HepG2 (cell line): Measurements from ENCODE around the gene CSPG5.

Source experiments
- HDAC1 ChIP-seq: sonication (generic); formaldehyde crosslinking; IDR thresholded peaks from 2 replicates; pipeline ENCODE4 v1.5.1; 2020; ENCODE audit warnings: mild to moderate bottlenecking, missing genetic modification reagents
- JUND ChIP-seq: sonication (generic); formaldehyde crosslinking; IDR thresholded peaks from 2 replicates; pipeline ENCODE4 v1.8.0; 2022; ENCODE audit warnings: mild to moderate bottlenecking, missing genetic modification reagents
- POLR2A ChIP-seq, 2 experiments: IDR thresholded peaks; 2 replicates each; pipeline ENCODE4 v1.6.1; 2011; ENCODE audit warnings: low read depth in 2 of 2, low read length in 2 of 2, mild to moderate bottlenecking in 1 of 2, moderate library complexity in 1 of 2; ENCODE audit not compliant: insufficient read depth in 1 of 2
- PRPF4 ChIP-seq: fragments of 200-400 bp; formaldehyde crosslinking; IDR thresholded peaks from 2 replicates; pipeline ENCODE4 v1.6.1; 2016; ENCODE audit warnings: low read length, low read depth; ENCODE audit not compliant: poor library complexity, severe bottlenecking
- RFX5 ChIP-seq: IDR thresholded peaks from 2 replicates; pipeline ENCODE4 v1.6.1; 2011; ENCODE audit warnings: low read depth, low read length, improper control_type of control experiment
- SP4 ChIP-seq: sonication (generic); formaldehyde crosslinking; IDR thresholded peaks from 2 replicates; pipeline ENCODE4 v1.8.1; 2023; ENCODE audit warnings: mild to moderate bottlenecking, missing genetic modification reagents
- TCF12 ChIP-seq, 2 experiments: fragments of 450-650 bp in 1 of 2; sonication (generic) in 1 of 2; formaldehyde crosslinking in 1 of 2; IDR thresholded peaks; 2 replicates each; pipeline versions ENCODE4 v1.6.1 to v1.8.0; 2017 to 2022; ENCODE audit warnings: antibody characterized with exemption in 1 of 2, mild to moderate bottlenecking in 1 of 2, missing genetic modification reagents in 1 of 2, moderate library complexity in 1 of 2
- ZNF644 ChIP-seq: IDR thresholded peaks from 2 replicates; pipeline ENCODE4 v1.6.1; 2016; ENCODE audit warnings: low read depth
- TF ChIP-seq, protein P1 (sequence below), 2 experiments: sonication (generic) in 1 of 2; formaldehyde crosslinking in 1 of 2; IDR thresholded peaks; 2 replicates each; pipeline versions ENCODE4 v1.4.0 to v1.6.1; 2018 to 2020; ENCODE audit warnings: missing genetic modification reagents in 2 of 2, borderline replicate concordance in 1 of 2, low read depth in 1 of 2, mild to moderate bottlenecking in 1 of 2, missing biosample characterization in 1 of 2
- TF ChIP-seq, protein P2 (sequence below): IDR thresholded peaks from 2 replicates; pipeline ENCODE4 v1.6.1; 2016; ENCODE audit warnings: control low read depth
- TF ChIP-seq, protein P3 (sequence below): sonication (generic); formaldehyde crosslinking; IDR thresholded peaks from 2 replicates; pipeline ENCODE4 v1.4.0; 2020; ENCODE audit warnings: low read depth, mild to moderate bottlenecking, missing genetic modification reagents
- TF ChIP-seq, protein P4 (sequence below): sonication (generic); formaldehyde crosslinking; IDR thresholded peaks from 2 replicates; pipeline ENCODE4 v1.8.0; 2022; ENCODE audit warnings: mild to moderate bottlenecking, missing genetic modification reagents

DNA sequence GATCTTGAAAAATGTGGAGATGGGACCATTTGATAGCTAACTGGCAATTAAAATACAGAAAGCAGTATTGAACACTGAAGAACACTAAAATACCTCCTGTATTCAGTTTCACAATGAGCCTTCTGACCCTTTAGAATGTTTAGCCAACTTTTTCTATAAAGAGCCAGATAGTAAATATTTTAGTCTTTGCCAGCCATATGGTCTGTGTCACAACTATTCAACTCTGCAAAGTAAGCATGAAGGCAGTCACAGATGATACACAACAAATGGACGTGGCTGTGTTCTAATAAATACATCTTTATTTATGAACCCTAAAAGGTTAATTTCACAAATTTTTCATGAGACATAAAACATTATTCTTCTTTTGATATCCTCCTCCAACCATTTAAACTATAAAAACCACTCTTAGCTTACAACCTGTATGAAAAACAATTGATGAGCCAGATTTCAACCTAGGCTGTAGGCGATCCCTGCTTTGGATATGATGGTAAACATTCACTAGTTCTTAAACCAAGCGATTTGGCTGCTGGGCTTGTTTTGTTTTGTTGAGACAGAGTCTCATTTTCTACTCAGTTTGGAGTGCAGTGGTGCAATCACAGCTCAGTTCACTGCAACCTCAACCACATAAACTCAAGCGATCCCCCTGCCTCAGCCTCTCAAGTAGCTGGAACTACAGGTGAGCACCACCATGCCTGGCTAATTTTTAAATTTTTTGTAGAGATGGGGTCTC, 13.6 kb upstream of the CSPG5 start:
- TF ChIP-seq JUND (CRISPR knock-in tag) (no peak), ZNF644 (CRISPR knock-in tag) (no peak), HDAC1 (CRISPR knock-in tag) (no peak), SP4 (CRISPR knock-in tag) (no peak), RFX5 (no peak), PRPF4 (no peak), POLR2A (IDR thresholded peaks at IDR 0.05; ENCODE audit: insufficient read depth in 1 of 2, low read depth in 2 of 2, low read length in 2 of 2) (no peak), TCF12 (IDR thresholded peaks at IDR 0.05) (no peak), TCF12 (CRISPR knock-in tag; IDR thresholded peaks at IDR 0.05) (no peak)
- TF ChIP-seq, protein P1, sequence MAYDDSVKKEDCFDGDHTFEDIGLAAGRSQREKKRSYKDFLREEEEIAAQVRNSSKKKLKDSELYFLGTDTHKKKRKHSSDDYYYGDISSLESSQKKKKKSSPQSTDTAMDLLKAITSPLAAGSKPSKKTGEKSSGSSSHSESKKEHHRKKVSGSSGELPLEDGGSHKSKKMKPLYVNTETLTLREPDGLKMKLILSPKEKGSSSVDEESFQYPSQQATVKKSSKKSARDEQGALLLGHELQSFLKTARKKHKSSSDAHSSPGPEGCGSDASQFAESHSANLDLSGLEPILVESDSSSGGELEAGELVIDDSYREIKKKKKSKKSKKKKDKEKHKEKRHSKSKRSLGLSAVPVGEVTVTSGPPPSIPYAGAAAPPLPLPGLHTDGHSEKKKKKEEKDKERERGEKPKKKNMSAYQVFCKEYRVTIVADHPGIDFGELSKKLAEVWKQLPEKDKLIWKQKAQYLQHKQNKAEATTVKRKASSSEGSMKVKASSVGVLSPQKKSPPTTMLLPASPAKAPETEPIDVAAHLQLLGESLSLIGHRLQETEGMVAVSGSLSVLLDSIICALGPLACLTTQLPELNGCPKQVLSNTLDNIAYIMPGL (CRISPR knock-in tag; IDR thresholded peaks at IDR 0.05; ENCODE audit: borderline replicate concordance in 1 of 2, low read depth in 1 of 2) = no peak
- TF ChIP-seq, protein P2, sequence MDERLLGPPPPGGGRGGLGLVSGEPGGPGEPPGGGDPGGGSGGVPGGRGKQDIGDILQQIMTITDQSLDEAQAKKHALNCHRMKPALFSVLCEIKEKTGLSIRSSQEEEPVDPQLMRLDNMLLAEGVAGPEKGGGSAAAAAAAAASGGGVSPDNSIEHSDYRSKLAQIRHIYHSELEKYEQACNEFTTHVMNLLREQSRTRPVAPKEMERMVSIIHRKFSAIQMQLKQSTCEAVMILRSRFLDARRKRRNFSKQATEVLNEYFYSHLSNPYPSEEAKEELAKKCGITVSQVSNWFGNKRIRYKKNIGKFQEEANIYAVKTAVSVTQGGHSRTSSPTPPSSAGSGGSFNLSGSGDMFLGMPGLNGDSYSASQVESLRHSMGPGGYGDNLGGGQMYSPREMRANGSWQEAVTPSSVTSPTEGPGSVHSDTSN (CRISPR knock-in tag) = no peak
- TF ChIP-seq, protein P3, sequence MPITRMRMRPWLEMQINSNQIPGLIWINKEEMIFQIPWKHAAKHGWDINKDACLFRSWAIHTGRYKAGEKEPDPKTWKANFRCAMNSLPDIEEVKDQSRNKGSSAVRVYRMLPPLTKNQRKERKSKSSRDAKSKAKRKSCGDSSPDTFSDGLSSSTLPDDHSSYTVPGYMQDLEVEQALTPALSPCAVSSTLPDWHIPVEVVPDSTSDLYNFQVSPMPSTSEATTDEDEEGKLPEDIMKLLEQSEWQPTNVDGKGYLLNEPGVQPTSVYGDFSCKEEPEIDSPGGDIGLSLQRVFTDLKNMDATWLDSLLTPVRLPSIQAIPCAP (CRISPR knock-in tag) = no peak
- TF ChIP-seq, protein P4, sequence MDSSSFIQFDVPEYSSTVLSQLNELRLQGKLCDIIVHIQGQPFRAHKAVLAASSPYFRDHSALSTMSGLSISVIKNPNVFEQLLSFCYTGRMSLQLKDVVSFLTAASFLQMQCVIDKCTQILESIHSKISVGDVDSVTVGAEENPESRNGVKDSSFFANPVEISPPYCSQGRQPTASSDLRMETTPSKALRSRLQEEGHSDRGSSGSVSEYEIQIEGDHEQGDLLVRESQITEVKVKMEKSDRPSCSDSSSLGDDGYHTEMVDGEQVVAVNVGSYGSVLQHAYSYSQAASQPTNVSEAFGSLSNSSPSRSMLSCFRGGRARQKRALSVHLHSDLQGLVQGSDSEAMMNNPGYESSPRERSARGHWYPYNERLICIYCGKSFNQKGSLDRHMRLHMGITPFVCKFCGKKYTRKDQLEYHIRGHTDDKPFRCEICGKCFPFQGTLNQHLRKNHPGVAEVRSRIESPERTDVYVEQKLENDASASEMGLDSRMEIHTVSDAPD (CRISPR knock-in tag) = no peak
